AG09319 (cell line): ENCODE measurements around the gene PTCD2.

Experiments used
- DNase-seq: peaks from one replicate; pipeline ENCODE4 v3.0.0-alpha.2; 2010; ENCODE audit warnings: low read depth; ENCODE audit errors: extremely low read depth
- CTCF ChIP-seq: IDR thresholded peaks from 2 replicates; pipeline ENCODE4 v1.5.1; 2011; ENCODE audit warnings: low read depth, mild to moderate bottlenecking, inconsistent platforms, low read length, moderate library complexity

The PTCD2 gene

GRCh38 chr5:72351376-72351775 is 31.2 kb downstream of the PTCD2 start:
- DNase-seq, result no peak
- no peak for TF ChIP-seq CTCF

- no peak for DNase-seq
- TF ChIP-seq CTCF, result no peak
Measured at GRCh38 chr5:72352616-72353015, 32.4 kb downstream of the PTCD2 start.

- DNase-seq, result peak; percentile 10
- no peak for TF ChIP-seq CTCF
Measured at GRCh38 chr5:72353046-72353445, 32.9 kb downstream of the PTCD2 start.

GRCh38 chr5:72355706-72356299 is 35.6 kb downstream of the PTCD2 start:
- DNase-seq, result peak; percentile 5
- peak; percentile 60 for TF ChIP-seq CTCF

- no peak for DNase-seq
- TF ChIP-seq CTCF, result no peak
Measured at GRCh38 chr5:72356361-72356760, 36.2 kb downstream of the PTCD2 start.

- no peak for TF ChIP-seq CTCF
- no peak for DNase-seq
Measured at GRCh38 chr5:72358925-72359324, 38.8 kb downstream of the PTCD2 start.

- DNase-seq, result no peak
- TF ChIP-seq CTCF, result no peak
Measured at GRCh38 chr5:72359886-72360285, 39.7 kb downstream of the PTCD2 start.
